Smooth muscle cell (in vitro differentiated cells): ENCODE results near the gene PEAR1. TPM values are rescaled to one million over a fixed set of nuclear protein-coding genes. Genes with fewer than 3 reads are reported as not detected.

Source experiments
- DNase-seq: peaks from one replicate; lab custom pipeline; 2025; ENCODE audit not compliant: unreplicated experiment; lab: John Stamatoyannopoulos, UW
- H2AFZ ChIP-seq: fragments of 200-600 bp; sonication (generic); 2 replicates; pipeline ENCODE4 v1.6.0; 2016; ENCODE audit warnings: antibody characterized with exemption, low read depth, mild to moderate bottlenecking
- H3F3A ChIP-seq: fragments of 200-600 bp; sonication (generic); 2 replicates; pipeline ENCODE4 v1.6.0; 2017; ENCODE audit warnings: antibody characterized with exemption, low read depth
- H3K27ac ChIP-seq: fragments of 200-600 bp; sonication (generic); 2 replicates; pipeline ENCODE4 v1.5.1; 2016; ENCODE audit warnings: low read depth, mild to moderate bottlenecking
- H3K27me3 ChIP-seq: fragments of 200-600 bp; sonication (generic); 2 replicates; pipeline ENCODE4 v1.6.1; 2016; ENCODE audit warnings: low read depth, mild to moderate bottlenecking
- H3K36me3 ChIP-seq: fragments of 200-600 bp; sonication (generic); 2 replicates; pipeline ENCODE4 v1.5.1; 2016; ENCODE audit warnings: low read depth
- H3K4me1 ChIP-seq: fragments of 200-600 bp; sonication (generic); 2 replicates; pipeline ENCODE4 v1.5.1; 2016; ENCODE audit warnings: low read depth
- H3K4me2 ChIP-seq: fragments of 200-600 bp; sonication (generic); 2 replicates; pipeline ENCODE4 v1.6.0; 2016; ENCODE audit warnings: mild to moderate bottlenecking
- H3K4me3 ChIP-seq: fragments of 200-600 bp; sonication (generic); 2 replicates; pipeline ENCODE4 v1.5.1; 2016; ENCODE audit warnings: mild to moderate bottlenecking
- H3K79me2 ChIP-seq: fragments of 200-600 bp; sonication (generic); 2 replicates; pipeline ENCODE4 v1.6.0; 2016; ENCODE audit warnings: low read depth, mild to moderate bottlenecking
- H3K9ac ChIP-seq: fragments of 200-600 bp; sonication (generic); 2 replicates; pipeline ENCODE4 v1.6.0; 2016; ENCODE audit warnings: low read depth
- H3K9me3 ChIP-seq: fragments of 200-600 bp; sonication (generic); replicated peaks from 2 replicates; pipeline ENCODE4 v1.5.1; 2016; ENCODE audit warnings: low read depth
- H4K20me1 ChIP-seq: fragments of 200-600 bp; sonication (generic); 2 replicates; pipeline ENCODE4 v1.6.0; 2016; ENCODE audit warnings: low read depth
- WGBS: methylation state at CpG from one replicate; pipeline ENCODE4 v1.1.7; 2016; ENCODE audit warnings: low lambda C conversion rate; 5-methylcytosine and 5-hydroxymethylcytosine counted together
- polyA plus RNA-seq: library from polyadenylated mRNA; unstranded; fragments of >200 nt; fragmentation: Nextera tagmentation; extraction: Ambion mirVana; gene quantifications from 2 replicates; pipeline ENCODE4 v1.2.1, GENCODE V29; 2016
- total RNA-seq: library from RNA; depleted of rRNA; stranded (reverse); fragments of >200 nt; gene quantifications from 2 replicates; pipeline ENCODE4 v1.2.3, GENCODE V29; 2014
- TF ChIP-seq, protein P1 (sequence below): fragments of 200-600 bp; sonication (generic); IDR thresholded peaks from 2 replicates; pipeline ENCODE4 v1.5.1; 2017; ENCODE audit warnings: borderline replicate concordance, mild to moderate bottlenecking, antibody characterized with exemption; ENCODE audit not compliant: insufficient read depth, poor library complexity, severe bottlenecking

PEAR1 gene
- total and polyA plus RNA-seq, 2 experiments from 2014 or later = 2.3 to 3.7 TPM

DNA sequence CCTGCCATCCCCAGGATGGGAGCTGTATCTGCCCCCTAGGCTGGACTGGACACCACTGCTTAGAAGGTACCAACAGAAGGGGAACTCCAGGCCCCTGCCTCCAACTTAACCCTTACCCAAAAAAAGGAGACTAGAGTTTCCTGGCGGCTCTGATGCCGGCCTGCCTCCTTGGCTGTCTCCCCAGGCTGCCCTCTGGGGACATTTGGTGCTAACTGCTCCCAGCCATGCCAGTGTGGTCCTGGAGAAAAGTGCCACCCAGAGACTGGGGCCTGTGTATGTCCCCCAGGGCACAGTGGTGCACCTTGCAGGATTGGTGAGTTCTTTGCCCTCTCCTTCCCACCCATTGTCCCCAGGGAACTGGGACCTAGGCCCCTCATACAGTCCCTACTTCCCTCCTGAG is 18.8 kb downstream of the PEAR1 start:
- Histone ChIP-seq H3K4me2 (no peak overlapping the region), H3K27me3 (no peaks in the 10 kb centered on the region), H3K36me3 (no peaks in the 10 kb centered on the region), H3K9me3 (no peaks in the 10 kb centered on the region), H2AFZ (no peak overlapping the region), H3K9ac (no peak overlapping the region), H3F3A (peaks cover 6% of the 10 kb centered on the region), H3K79me2 (no peaks in the 10 kb centered on the region), H3K27ac (no peak overlapping the region), H3K4me1 (peaks cover 3% of the 10 kb centered on the region), H3K4me3 (no peak overlapping the region), H4K20me1 (no peaks in the 10 kb centered on the region)
- 89% methylated on average over 2 of the region's 2 CpGs for WGBS
- TF ChIP-seq, protein P1, sequence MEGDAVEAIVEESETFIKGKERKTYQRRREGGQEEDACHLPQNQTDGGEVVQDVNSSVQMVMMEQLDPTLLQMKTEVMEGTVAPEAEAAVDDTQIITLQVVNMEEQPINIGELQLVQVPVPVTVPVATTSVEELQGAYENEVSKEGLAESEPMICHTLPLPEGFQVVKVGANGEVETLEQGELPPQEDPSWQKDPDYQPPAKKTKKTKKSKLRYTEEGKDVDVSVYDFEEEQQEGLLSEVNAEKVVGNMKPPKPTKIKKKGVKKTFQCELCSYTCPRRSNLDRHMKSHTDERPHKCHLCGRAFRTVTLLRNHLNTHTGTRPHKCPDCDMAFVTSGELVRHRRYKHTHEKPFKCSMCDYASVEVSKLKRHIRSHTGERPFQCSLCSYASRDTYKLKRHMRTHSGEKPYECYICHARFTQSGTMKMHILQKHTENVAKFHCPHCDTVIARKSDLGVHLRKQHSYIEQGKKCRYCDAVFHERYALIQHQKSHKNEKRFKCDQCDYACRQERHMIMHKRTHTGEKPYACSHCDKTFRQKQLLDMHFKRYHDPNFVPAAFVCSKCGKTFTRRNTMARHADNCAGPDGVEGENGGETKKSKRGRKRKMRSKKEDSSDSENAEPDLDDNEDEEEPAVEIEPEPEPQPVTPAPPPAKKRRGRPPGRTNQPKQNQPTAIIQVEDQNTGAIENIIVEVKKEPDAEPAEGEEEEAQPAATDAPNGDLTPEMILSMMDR = no peak
- no peak for DNase-seq

DNA sequence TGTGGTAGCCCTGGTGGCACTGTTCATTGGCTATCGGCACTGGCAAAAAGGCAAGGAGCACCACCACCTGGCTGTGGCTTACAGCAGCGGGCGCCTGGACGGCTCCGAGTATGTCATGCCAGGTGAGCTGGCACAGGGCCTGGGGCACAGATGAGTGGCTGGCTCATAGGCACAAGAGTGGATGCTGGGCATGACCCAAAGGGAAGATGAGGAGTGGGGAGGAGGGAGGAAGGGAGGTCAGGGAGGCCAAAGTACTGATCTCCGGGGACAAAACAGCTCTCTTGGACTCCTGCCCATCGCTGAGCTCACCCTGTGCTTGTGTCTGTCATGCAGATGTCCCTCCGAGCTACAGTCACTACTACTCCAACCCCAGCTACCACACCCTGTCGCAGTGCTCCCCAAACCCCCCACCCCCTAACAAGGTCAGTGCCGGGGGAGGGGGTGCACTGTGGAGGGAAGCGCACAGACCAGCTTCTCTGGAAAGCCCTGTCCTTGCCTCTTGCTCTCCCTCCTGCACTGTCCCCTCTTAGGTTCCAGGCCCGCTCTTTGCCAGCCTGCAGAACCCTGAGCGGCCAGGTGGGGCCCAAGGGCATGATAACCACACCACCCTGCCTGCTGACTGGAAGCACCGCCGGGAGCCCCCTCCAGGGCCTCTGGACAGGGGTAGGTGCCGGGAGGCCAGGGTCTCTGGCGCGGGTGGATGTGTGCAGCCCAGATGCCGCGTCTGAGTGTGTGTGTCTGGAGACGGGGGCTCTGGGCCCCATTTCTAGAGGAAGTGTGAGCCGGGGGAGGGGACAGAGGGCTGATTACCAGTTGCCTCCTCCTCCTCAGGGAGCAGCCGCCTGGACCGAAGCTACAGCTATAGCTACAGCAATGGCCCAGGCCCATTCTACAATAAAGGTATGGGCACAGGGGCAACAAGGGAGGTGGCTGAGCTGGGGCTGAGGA is 19.6 kb downstream of the PEAR1 start:
- peaks cover 6% of the 10 kb centered on the region for H3F3A ChIP-seq
- H3K4me3 ChIP-seq = no peak overlapping the region
- H3K27me3 ChIP-seq = no peaks in the 10 kb centered on the region
- H4K20me1 ChIP-seq = no peaks in the 10 kb centered on the region
- TF ChIP-seq, protein P1 = no peak
- no peak overlapping the region for H3K27ac ChIP-seq
- H3K4me1 ChIP-seq = peaks cover 3% of the 10 kb centered on the region
- no peaks in the 10 kb centered on the region for H3K36me3 ChIP-seq
- no peak overlapping the region for H2AFZ ChIP-seq
- no peak overlapping the region for H3K9ac ChIP-seq
- WGBS = 60% methylated on average over 23 of the region's 24 CpGs
- no peak for DNase-seq
- H3K9me3 ChIP-seq = no peaks in the 10 kb centered on the region
- no peaks in the 10 kb centered on the region for H3K79me2 ChIP-seq
- H3K4me2 ChIP-seq = peak overlapping the region; percentile 77

DNA sequence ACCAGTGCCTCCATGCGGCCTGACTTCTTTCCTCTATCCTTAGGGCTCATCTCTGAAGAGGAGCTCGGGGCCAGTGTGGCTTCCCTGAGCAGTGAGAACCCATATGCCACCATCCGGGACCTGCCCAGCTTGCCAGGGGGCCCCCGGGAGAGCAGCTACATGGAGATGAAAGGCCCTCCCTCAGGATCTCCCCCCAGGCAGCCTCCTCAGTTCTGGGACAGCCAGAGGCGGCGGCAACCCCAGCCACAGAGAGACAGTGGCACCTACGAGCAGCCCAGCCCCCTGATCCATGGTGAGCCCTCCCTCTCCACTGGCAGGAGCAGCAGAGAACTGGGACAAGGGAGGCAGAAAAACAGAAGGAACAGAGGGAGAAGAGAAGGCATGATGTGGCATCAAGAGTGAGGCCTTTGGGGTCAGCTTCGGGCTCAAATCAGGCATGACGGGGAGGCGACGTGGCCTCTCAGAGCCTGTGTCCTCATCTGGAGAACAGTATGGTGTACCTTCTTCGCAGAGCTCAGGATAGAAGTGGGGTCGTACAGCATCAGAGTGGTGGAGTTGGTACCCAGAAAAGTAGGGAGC is 20.4 kb downstream of the PEAR1 start:
- Histone ChIP-seq H3K27me3 (no peaks in the 10 kb centered on the region), H3K9ac (no peak overlapping the region), H4K20me1 (no peaks in the 10 kb centered on the region), H3K27ac (no peak overlapping the region), H3K36me3 (no peaks in the 10 kb centered on the region), H3F3A (peaks cover 6% of the 10 kb centered on the region), H3K4me3 (no peak overlapping the region), H3K79me2 (no peaks in the 10 kb centered on the region), H2AFZ (no peak overlapping the region), H3K4me2 (peak overlapping the region; percentile 77), H3K9me3 (no peaks in the 10 kb centered on the region), H3K4me1 (peaks cover 3% of the 10 kb centered on the region)
- DNase-seq = no peak
- 77% methylated on average over 13 of the region's 13 CpGs for WGBS
- TF ChIP-seq, protein P1 = no peak
